MG63 (cell line): ENCODE measurements around the gene SWSAP1. TPM values are rescaled to one million over a fixed set of nuclear protein-coding genes. Genes with fewer than 3 reads are reported as not detected.

Experiments
- DNase-seq: peaks from one replicate; pipeline ENCODE4 v3.0.0-alpha.2; 2020
- H3K27me3 ChIP-seq: fragments of 250-450 bp; sonication (Bioruptor Pico); 2 replicates; pipeline ENCODE4 v1.5.1; 2020; ENCODE audit warnings: mild to moderate bottlenecking, moderate library complexity
- H3K36me3 ChIP-seq: fragments of 250-450 bp; sonication (Bioruptor Pico); 2 replicates; pipeline ENCODE4 v1.5.1; 2020; ENCODE audit warnings: mild to moderate bottlenecking, moderate library complexity
- H3K4me3 ChIP-seq: fragments of 250-450 bp; sonication (Bioruptor Pico); 2 replicates; pipeline ENCODE4 v1.5.1; 2020; ENCODE audit warnings: mild to moderate bottlenecking, moderate library complexity
- H3K9me3 ChIP-seq: fragments of 250-450 bp; sonication (Bioruptor Pico); 2 replicates; pipeline ENCODE4 v1.5.1; 2020; ENCODE audit warnings: mild to moderate bottlenecking, moderate library complexity
- total RNA-seq: library from RNA; depleted of rRNA; stranded (reverse); fragments of >200 nt; shearing (Covaris generic); gene quantifications from 2 replicates; pipeline ENCODE4 v1.2.3, GENCODE V29; 2014; ENCODE audit warnings: low replicate concordance; rRNA removed

SWSAP1 gene
- total RNA-seq, 1 experiment from 2014 or later, result 3.1 TPM

DNA sequence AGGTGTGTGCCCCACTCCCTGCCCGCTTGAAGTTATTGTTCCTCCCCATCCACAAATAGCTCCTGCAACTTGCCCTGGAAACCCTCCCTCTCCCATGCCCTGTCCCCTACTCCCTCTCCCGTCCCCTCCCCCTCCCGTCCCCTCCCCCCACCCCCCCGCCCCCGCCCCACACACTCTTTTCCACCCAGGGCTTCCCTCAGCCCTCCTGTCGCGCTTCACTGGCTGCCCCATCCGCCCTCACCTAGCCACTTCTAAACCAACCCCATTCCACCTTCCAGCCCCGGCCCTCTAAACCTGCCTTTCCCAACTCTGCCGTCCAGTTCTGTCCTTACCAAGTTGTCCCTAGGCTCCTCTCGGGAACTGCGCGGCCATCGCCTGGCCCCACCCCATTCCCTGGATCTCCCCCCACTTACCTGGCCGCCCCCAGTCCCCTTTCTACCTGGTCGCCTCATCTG, 43.7 kb downstream of the SWSAP1 start:
- Histone ChIP-seq H3K36me3 (no peaks in the 10 kb centered on the region), H3K4me3 (no peak overlapping the region; the same call in 1 of the 2 replicates), H3K9me3 (peaks cover 4% of the 10 kb centered on the region; the same call in 1 of the 2 replicates), H3K27me3 (peaks cover 55% of the 10 kb centered on the region)
- DNase-seq, result no peak

DNA sequence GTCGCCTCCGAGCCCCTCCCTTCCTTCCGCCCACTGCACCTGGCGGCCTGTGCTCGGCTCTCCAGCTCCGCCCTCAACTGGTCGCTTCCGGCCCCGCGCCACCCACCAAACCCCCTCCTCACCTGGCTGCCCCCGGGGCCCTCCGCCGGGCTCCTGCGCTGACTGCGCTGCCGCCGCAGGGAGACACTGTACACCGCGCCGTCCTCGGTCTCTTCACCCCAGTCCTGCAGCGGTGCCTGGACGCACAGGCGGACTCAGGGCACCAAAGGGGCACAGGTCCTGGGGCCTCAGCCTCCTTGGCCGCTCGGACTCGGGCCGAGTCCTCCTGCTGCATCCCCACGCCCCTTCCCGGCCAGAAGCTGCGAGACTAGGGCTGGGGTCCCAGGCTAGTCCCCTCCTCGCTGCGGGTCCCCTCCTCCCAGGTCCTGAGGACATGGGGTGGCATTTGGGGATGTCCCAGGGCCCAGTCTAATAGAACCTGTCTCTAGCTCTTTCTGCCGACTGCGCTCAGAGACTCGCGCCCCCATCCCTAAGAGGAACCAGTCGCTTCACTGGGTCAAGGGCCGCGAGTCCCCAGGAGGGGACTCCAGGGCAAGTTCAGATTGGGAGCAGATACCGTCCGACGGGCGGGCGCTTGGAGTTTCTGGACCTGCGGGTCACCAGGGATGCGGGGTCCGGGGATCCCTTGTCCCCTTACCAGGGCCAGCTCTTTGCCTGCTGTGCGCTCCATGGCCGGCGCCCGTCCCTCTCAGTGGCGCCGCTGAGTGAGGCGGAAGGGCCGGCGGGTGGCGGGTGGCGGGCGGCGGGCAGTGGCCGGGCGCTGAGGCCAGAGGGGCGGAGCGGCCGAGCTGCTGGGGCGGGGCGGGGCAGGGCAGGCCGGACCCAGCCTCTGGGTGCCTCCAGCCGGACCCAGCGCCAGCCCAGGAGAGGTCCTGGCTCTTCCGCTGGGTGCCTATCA, 44.4 kb downstream of the SWSAP1 start, which contains the start of gene RGL3:
Gene RGL3 (minus strand): TSS at position 766 of the 958 bp plus-strand sequence. CDS start 36 bp downstream, at position 730.
- Histone ChIP-seq H3K36me3 (no peaks in the 10 kb centered on the region), H3K9me3 (peaks cover 4% of the 10 kb centered on the region; the same call in 1 of the 2 replicates), H3K4me3 (peak within 1 kb of the TSS; percentile 32), H3K27me3 (peaks cover 60% of the 10 kb centered on the region)
- DNase-seq, result peak; percentile 62

DNA sequence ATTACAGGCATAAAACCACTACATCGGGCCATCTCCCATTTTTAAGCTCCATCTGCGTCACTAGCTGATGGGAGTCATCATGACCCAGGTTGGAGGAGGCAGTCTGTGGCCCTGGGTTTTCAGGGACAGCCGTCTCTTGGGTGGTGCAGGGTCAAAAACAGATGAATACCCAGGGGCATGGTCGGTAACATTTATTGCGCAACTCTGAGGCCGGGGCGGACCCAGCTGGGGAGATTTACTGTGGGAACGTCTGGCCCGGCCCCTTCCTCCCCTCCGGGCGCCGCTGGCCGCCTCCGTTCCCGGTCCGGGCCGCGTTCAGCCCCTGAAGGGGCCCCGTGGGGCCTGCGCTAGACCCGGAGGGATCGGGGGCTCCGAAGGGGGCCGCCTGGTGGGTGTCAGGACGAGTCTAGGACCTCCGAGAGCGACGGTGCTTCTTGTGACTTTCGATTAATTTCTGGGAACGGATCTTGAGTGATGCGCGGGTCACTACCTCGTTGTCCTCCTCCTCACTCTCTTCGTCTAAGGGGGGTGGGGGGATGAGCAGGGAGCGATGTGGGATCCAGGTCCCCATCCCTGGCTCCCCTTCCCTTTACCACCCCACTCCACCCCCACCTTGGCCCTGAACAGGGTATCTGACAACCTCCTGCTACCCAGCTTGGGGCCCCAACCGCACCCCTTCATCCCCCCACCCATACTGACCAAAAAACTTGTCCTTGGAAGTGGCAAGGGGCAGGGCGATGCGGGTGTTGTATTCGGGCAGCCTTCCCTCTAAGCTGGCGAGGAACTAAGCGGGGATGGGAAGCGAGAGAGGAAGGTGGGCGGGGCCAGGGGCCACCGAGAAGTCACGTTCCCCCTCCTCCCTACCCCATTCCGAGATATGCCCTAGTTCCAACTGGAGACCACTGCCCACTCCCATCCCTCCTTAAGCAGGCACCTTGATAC, 46.2 kb downstream of the SWSAP1 start:
- Histone ChIP-seq H3K36me3 (no peaks in the 10 kb centered on the region), H3K9me3 (peaks cover 6% of the 10 kb centered on the region; the same call in 1 of the 2 replicates), H3K4me3 (no peak overlapping the region), H3K27me3 (peaks cover 60% of the 10 kb centered on the region)
- DNase-seq, result no peak

DNA sequence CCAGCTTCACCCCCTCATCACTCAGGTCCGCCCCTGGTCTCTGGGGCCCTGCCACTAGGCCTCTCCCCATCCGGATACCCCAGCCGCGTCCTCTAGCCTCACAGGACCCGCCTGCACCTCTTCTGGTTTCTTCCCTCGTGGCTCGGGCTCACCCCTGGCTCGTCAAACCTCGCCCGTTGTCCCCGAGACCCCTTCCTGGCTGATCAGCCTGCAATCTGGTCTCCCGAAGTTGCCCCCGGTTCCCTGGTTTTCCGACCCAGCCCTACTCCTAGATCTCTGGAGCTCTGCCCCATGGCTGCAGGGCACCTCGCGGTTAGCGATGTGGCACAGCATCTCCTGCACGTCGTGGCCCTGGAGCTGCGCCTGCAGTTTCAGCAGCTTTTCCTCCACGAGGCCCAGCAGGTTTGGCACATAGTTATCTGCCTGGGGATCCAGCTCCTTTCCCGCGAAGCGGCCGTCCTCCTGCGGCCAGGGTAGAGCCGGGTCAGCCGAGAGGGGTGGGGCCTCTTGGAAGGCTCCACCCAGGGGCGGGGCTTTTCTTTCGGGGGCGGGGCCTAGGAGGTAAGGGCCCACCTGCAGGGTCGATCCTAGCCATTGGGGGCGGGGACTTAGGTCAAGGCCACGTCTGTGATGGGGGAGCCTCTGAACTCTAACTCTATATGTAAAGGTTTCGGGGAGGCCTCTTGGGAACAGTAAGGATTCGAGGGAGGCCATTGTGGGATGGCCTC, 47.1 kb downstream of the SWSAP1 start:
- no peak for DNase-seq
- Histone ChIP-seq H3K36me3 (no peaks in the 10 kb centered on the region), H3K4me3 (no peak overlapping the region), H3K9me3 (peaks cover 6% of the 10 kb centered on the region; the same call in 1 of the 2 replicates), H3K27me3 (peaks cover 57% of the 10 kb centered on the region)

DNA sequence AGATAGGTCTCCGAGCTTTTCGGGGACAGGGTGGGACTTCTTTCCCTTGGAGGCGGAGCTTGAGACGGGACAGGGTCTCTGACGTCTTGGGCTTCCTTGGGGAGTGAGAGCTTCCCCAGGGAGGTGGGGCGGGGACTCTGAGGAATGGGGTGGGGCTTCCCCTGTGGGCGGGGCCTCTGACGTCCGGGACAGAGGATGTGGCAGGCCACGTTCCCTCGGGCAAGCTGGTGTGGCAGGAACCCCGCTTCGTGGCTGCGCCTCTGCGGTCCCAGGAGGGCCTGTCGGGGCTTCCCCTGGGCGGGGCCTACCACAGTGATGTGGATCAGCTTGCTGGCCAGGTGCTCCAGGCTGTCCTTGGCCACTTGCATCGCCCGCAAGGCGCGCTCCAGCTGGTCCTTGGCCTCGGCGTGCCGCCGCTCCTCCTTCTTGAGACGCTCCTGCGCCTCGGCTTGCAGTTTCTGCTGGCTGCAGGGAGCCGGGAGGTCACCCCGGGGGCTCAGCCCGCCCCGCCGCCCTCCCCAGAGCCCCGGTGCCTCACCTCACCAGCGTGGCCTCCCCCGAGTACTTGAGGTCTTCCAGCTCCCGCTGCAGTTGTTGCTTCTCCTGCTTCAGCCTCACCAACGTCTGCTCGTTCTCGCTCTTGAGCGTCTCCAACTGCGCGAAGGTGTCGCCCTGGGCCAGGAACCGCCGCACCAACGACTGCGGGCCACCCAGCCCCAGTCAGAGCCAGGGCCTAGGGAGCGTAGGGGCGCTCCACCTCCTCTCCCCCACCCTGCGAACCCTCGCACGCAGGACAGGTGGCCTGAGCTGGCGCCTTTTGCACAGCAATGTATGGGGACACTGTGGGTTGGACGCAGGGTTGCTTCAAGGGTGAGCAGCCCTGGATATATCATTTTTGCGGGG, 47.9 kb downstream of the SWSAP1 start:
- Histone ChIP-seq H3K9me3 (peaks cover 6% of the 10 kb centered on the region; the same call in 1 of the 2 replicates), H3K27me3 (peaks cover 53% of the 10 kb centered on the region), H3K36me3 (no peaks in the 10 kb centered on the region), H3K4me3 (no peak overlapping the region)
- no peak for DNase-seq

DNA sequence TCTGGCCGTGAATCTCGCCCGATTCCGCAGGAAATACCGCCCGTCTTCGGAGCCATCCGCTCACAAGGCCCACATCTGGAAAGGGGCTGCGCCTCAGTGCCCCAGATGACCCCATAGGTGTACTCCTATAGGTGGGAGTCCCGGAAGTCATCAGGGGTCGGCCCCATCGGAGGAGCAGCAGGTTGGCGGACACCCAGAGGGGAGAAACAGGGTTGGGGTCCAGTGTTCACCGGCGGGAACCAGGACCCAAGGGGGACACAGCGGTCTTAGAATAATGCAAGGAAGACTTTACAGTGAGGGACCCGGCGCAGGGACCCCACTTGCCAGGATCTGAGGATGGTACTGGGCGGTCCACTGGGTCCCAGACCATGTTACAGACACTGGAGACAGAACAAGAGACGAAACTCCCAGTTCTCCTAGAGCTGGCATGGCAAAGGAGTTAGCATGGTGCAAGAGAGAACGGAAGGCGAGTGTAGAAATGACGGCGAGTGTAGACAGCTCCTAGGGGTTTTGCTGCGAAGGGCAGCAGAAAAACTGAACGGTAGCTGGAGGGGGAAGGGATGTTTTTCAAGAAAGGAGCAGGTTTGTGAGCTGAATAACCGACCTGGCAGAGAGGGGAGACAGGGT, 48.8 kb downstream of the SWSAP1 start:
- Histone ChIP-seq H3K36me3 (no peaks in the 10 kb centered on the region), H3K9me3 (peaks cover 6% of the 10 kb centered on the region; the same call in 1 of the 2 replicates), H3K27me3 (peaks cover 47% of the 10 kb centered on the region), H3K4me3 (no peak overlapping the region)
- no peak for DNase-seq

DNA sequence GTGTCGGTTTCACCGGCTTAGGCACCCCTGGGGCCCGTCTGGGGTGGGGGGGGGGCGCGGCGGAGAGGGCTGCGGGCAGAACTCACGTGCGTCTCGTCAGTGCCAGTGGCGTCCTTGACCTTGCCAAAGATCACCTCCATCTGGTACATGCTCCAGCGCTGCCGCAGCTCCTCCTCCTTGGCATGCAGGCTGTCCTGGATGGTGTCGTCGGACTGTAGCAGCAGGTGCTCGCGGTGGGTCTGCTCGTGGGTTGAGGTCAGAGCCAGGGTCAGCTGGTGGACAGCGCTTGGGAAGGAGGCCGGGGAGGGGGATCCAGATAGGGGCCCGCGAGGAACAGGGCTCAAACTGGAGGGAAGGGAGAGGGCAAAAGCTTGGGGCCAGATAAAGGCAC, 49.3 kb downstream of the SWSAP1 start:
- DNase-seq, result no peak
- peaks cover 6% of the 10 kb centered on the region; the same call in 1 of the 2 replicates for H3K9me3 ChIP-seq
- H3K36me3 ChIP-seq, result no peaks in the 10 kb centered on the region
- H3K4me3 ChIP-seq, result no peak overlapping the region
- H3K27me3 ChIP-seq, result peaks cover 42% of the 10 kb centered on the region

Other genes starting within 250 kb of the SWSAP1 start
- 69.7 and 113 TPM in 2 replicates for gene SPC24, start 218.9 kb upstream of the SWSAP1 start, total RNA-seq
- 81.9 and 86.7 TPM in 2 replicates for gene KANK2, start 177.1 kb upstream of the SWSAP1 start, total RNA-seq
- not detected in 2 replicates for gene ANGPTL8, start 135.0 kb upstream of the SWSAP1 start, total RNA-seq
- 2.2 and 8.8 TPM in 2 replicates for gene DOCK6, start 112.1 kb upstream of the SWSAP1 start, total RNA-seq
- 1.0 TPM in 1 of 2 replicates, not detected in the other for gene TSPAN16, start 78.5 kb upstream of the SWSAP1 start, total RNA-seq
- gene RAB3D, start 35.0 kb upstream of the SWSAP1 start, total RNA-seq, result 2.3 and 3.1 TPM in 2 replicates
- gene TMEM205, start 28.4 kb upstream of the SWSAP1 start, total RNA-seq, result 139 and 195 TPM in 2 replicates
- gene CCDC159, start 28.1 kb upstream of the SWSAP1 start, total RNA-seq, result 5.4 and 9.0 TPM in 2 replicates
- gene PLPPR2, start 19.2 kb upstream of the SWSAP1 start, total RNA-seq, result 3.9 and 12.3 TPM in 2 replicates
- 2.6 and 2.9 TPM in 2 replicates for gene EPOR, start 9.6 kb downstream of the SWSAP1 start, total RNA-seq
- gene RGL3, start 44.6 kb downstream of the SWSAP1 start, total RNA-seq, result 0.10 TPM in 1 of 2 replicates, not detected in the other
- gene ODAD3, start 60.5 kb downstream of the SWSAP1 start, total RNA-seq, result 0.22 and 2.0 TPM in 2 replicates
- gene PRKCSH, start 61.0 kb downstream of the SWSAP1 start, total RNA-seq, result 93.3 and 256 TPM in 2 replicates
- gene ELAVL3, start 106.4 kb downstream of the SWSAP1 start, total RNA-seq, result not detected in 2 replicates
- gene ZNF653, start 131.2 kb downstream of the SWSAP1 start, total RNA-seq, result 7.4 and 12.8 TPM in 2 replicates
- 139 and 196 TPM in 2 replicates for gene ECSIT, start 154.5 kb downstream of the SWSAP1 start, total RNA-seq
- gene CNN1, start 164.2 kb downstream of the SWSAP1 start, total RNA-seq, result 0.46 TPM in 1 of 2 replicates, not detected in the other
- 51.6 and 111 TPM in 2 replicates for gene ELOF1, start 184.6 kb downstream of the SWSAP1 start, total RNA-seq
- not detected in 2 replicates for gene ACP5, start 203.0 kb downstream of the SWSAP1 start, total RNA-seq
- gene ZNF627, start 222.8 kb downstream of the SWSAP1 start, total RNA-seq, result 32.4 and 33.2 TPM in 2 replicates